ENCODE data around the gene SERPINI1. TPM values are rescaled to one million over a fixed set of nuclear protein-coding genes. Genes with fewer than 3 reads are reported as not detected.

Gene SERPINI1
- total RNA-seq, 1 experiment from 2014 or later = 0.34 TPM

DNA sequence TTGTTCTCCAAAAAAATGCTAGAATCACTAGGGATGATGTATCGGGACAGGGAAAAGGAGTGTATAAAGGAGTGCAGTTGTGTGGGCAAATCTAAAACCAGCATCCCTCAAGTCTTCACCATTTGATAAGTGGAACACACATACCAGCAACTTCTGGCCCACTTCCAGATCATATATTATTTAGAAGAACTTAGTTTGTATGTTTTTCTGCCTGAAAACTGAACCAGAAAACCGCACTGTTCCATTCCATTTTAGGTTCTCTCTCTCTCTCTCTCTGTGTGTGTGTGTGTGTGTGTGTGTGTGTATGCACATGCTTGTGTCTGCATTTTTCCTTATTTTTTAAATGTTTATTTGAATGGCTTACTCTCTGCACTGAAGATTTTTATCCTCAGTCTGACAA is 93.5 kb downstream of the SERPINI1 start:
- Histone ChIP-seq H3K9me3 (replicated peaks) (no peaks in the 10 kb centered on the region), H3K27me3 (replicated peaks) (no peaks in the 10 kb centered on the region), H3K4me1 (replicated peaks) (no peaks in the 10 kb centered on the region), H3K36me3 (no peaks in the 10 kb centered on the region), H3K27ac (no peak overlapping the region), H3K4me3 (no peak overlapping the region)
- DNase-seq (ENCODE audit: low read depth in 1 of 2, low spot score in 2 of 2) = no peak

DNA sequence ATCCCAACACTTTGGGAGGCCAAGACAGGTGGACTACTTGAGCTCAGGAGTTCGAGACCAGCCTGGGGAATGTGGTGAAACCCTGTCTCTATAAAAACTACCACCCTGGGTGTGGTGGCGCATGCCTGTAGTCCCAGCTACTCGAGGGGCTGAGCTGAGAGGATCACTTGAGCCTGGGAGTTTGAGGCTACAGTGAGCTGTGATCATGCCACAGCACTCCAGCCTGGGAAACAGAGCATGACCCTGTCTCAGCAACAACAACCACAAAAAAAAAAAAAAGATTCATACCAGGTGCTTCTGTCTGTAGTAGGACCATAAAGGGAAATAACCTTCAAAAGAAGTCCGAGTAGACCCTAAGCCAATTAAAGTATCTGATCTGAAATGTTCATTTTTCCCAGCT is 94.5 kb downstream of the SERPINI1 start:
- Histone ChIP-seq H3K27ac (no peak overlapping the region), H3K4me3 (no peak overlapping the region), H3K27me3 (replicated peaks) (no peaks in the 10 kb centered on the region), H3K4me1 (replicated peaks) (no peaks in the 10 kb centered on the region), H3K9me3 (replicated peaks) (no peaks in the 10 kb centered on the region), H3K36me3 (no peaks in the 10 kb centered on the region)
- DNase-seq (ENCODE audit: low read depth in 1 of 2, low spot score in 2 of 2) = no peak

- DNase-seq (ENCODE audit: low read depth in 1 of 2, low spot score in 2 of 2) = no peak
- Histone ChIP-seq H3K9me3 (replicated peaks) (no peaks in the 10 kb centered on the region), H3K36me3 (no peaks in the 10 kb centered on the region), H3K4me3 (no peak overlapping the region), H3K4me1 (replicated peaks) (no peaks in the 10 kb centered on the region), H3K27me3 (replicated peaks) (no peaks in the 10 kb centered on the region), H3K27ac (no peak overlapping the region)
Observed at GRCh38 chr3:167835359-167835758, 99.8 kb downstream of the SERPINI1 start.

DNA sequence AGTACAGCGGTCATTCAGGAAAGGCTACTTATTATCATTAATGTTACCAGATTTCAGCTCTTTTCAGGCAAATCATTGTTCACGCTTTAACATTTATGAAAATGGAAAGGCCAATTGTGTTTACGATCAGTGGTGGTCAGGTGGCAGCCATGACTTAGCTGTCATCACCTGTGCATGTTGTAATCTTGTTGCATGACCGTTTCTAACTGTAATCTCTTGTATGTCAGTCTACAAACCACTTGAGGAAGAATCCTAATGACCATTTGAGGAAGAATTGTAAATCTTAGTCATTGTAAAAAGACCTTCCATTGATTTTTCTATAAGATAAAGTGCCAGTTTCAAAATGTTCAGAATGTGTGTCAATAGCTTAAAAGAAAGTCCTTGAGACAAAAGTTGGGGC is 100.4 kb downstream of the SERPINI1 start:
- Histone ChIP-seq H3K27me3 (replicated peaks) (no peaks in the 10 kb centered on the region), H3K4me1 (replicated peaks) (no peaks in the 10 kb centered on the region), H3K9me3 (replicated peaks) (no peaks in the 10 kb centered on the region), H3K27ac (no peak overlapping the region), H3K4me3 (no peak overlapping the region), H3K36me3 (no peaks in the 10 kb centered on the region)
- DNase-seq (ENCODE audit: low read depth in 1 of 2, low spot score in 2 of 2) = no peak

DNA sequence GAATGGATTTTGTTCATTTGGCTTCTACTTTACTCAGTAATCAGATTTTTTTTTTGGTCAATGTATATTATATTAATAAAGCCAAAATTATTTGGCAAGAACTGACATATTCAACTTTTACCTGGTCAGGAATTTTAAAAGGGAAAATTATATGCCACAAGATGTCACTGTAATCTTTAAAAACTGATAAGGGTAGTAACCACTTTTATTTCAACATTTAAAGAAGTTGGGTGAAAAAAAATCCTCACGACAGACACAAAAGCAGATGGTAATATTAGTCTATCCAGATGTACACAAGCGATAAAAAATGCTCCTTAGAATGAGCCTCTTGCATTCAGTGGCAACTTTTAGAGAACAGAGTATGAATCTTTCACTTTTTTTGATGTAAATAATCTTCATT is 101.9 kb downstream of the SERPINI1 start:
- no peaks in the 10 kb centered on the region for H3K36me3 ChIP-seq
- no peaks in the 10 kb centered on the region for H3K4me1 ChIP-seq (replicated peaks)
- no peak overlapping the region for H3K4me3 ChIP-seq
- no peak overlapping the region for H3K27ac ChIP-seq
- DNase-seq (ENCODE audit: low read depth in 1 of 2, low spot score in 2 of 2) = no peak
- H3K9me3 ChIP-seq (replicated peaks) = no peaks in the 10 kb centered on the region
- no peaks in the 10 kb centered on the region for H3K27me3 ChIP-seq (replicated peaks)

- Histone ChIP-seq H3K27me3 (replicated peaks) (no peaks in the 10 kb centered on the region), H3K4me1 (replicated peaks) (no peaks in the 10 kb centered on the region), H3K4me3 (no peak overlapping the region), H3K27ac (no peak overlapping the region), H3K36me3 (no peaks in the 10 kb centered on the region), H3K9me3 (replicated peaks) (no peaks in the 10 kb centered on the region)
- no peak for DNase-seq (ENCODE audit: low read depth in 1 of 2, low spot score in 2 of 2)
Observed at GRCh38 chr3:167839460-167840134, 104.1 kb downstream of the SERPINI1 start.

- Histone ChIP-seq H3K27me3 (replicated peaks) (no peaks in the 10 kb centered on the region), H3K4me3 (no peak overlapping the region), H3K4me1 (replicated peaks) (no peaks in the 10 kb centered on the region), H3K9me3 (replicated peaks) (no peaks in the 10 kb centered on the region), H3K36me3 (no peaks in the 10 kb centered on the region), H3K27ac (no peak overlapping the region)
- DNase-seq (ENCODE audit: low read depth in 1 of 2, low spot score in 2 of 2) = no peak
Observed at GRCh38 chr3:167840247-167840646, 104.7 kb downstream of the SERPINI1 start.

DNA sequence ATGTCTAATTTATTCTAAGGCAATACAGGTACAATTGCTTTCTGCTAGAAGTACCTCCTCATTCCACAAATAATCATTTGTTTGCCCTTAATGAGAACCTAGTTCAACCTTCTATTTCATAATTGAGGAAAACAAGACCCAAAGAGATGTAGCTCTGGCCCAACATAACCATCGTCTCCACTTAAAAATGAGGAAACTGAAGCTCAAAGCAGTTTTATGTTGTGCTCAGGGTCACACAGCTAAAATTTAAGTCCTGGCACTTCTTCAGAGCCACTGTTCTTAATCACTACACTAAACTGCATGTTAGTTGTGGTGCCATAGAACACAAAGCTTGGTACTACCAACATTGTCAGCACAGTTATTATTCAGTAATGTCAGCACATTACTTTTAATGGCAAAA is 108.0 kb downstream of the SERPINI1 start:
- DNase-seq (ENCODE audit: low read depth in 1 of 2, low spot score in 2 of 2) = no peak
- Histone ChIP-seq H3K9me3 (replicated peaks) (no peaks in the 10 kb centered on the region), H3K4me1 (replicated peaks) (no peaks in the 10 kb centered on the region), H3K4me3 (no peak overlapping the region), H3K27me3 (replicated peaks) (no peaks in the 10 kb centered on the region), H3K36me3 (no peaks in the 10 kb centered on the region), H3K27ac (no peak overlapping the region)

GRCh38 chr3:167843886-167844285 is 108.4 kb downstream of the SERPINI1 start:
- Histone ChIP-seq H3K36me3 (no peaks in the 10 kb centered on the region), H3K4me3 (no peak overlapping the region), H3K27me3 (replicated peaks) (no peaks in the 10 kb centered on the region), H3K4me1 (replicated peaks) (no peaks in the 10 kb centered on the region), H3K9me3 (replicated peaks) (no peaks in the 10 kb centered on the region), H3K27ac (no peak overlapping the region)
- DNase-seq (ENCODE audit: low read depth in 1 of 2, low spot score in 2 of 2) = no peak

GRCh38 chr3:167844528-167844927 is 109.0 kb downstream of the SERPINI1 start:
- no peaks in the 10 kb centered on the region for H3K36me3 ChIP-seq
- no peak for DNase-seq (ENCODE audit: low read depth in 1 of 2, low spot score in 2 of 2)
- no peak overlapping the region for H3K27ac ChIP-seq
- no peaks in the 10 kb centered on the region for H3K27me3 ChIP-seq (replicated peaks)
- no peak overlapping the region for H3K4me3 ChIP-seq
- H3K4me1 ChIP-seq (replicated peaks) = no peaks in the 10 kb centered on the region
- no peaks in the 10 kb centered on the region for H3K9me3 ChIP-seq (replicated peaks)

GRCh38 chr3:167851171-167851570 is 115.7 kb downstream of the SERPINI1 start:
- H3K4me1 ChIP-seq (replicated peaks) = no peaks in the 10 kb centered on the region
- no peaks in the 10 kb centered on the region for H3K36me3 ChIP-seq
- no peak for DNase-seq (ENCODE audit: low read depth in 1 of 2, low spot score in 2 of 2)
- no peak overlapping the region for H3K27ac ChIP-seq
- H3K9me3 ChIP-seq (replicated peaks) = no peaks in the 10 kb centered on the region
- H3K4me3 ChIP-seq = no peak overlapping the region
- no peaks in the 10 kb centered on the region for H3K27me3 ChIP-seq (replicated peaks)

- no peak for DNase-seq (ENCODE audit: low read depth in 1 of 2, low spot score in 2 of 2)
Observed at GRCh38 chr3:167851749-167852148, 116.2 kb downstream of the SERPINI1 start.

GRCh38 chr3:167852216-167852615 is 116.7 kb downstream of the SERPINI1 start:
- Histone ChIP-seq H3K27ac (no peak overlapping the region), H3K9me3 (replicated peaks) (no peaks in the 10 kb centered on the region), H3K27me3 (replicated peaks) (no peaks in the 10 kb centered on the region), H3K36me3 (no peaks in the 10 kb centered on the region), H3K4me1 (replicated peaks) (no peaks in the 10 kb centered on the region), H3K4me3 (no peak overlapping the region)
- DNase-seq (ENCODE audit: low read depth in 1 of 2, low spot score in 2 of 2) = no peak

More at GRCh38 chr3:167851749-167852148, 116.2 kb downstream of the SERPINI1 start:
- Histone ChIP-seq H3K27ac (no peak overlapping the region), H3K36me3 (no peaks in the 10 kb centered on the region), H3K27me3 (replicated peaks) (no peaks in the 10 kb centered on the region), H3K4me1 (replicated peaks) (no peaks in the 10 kb centered on the region), H3K4me3 (no peak overlapping the region), H3K9me3 (replicated peaks) (no peaks in the 10 kb centered on the region)

- Histone ChIP-seq H3K4me3 (no peak overlapping the region), H3K36me3 (no peaks in the 10 kb centered on the region), H3K27ac (no peak overlapping the region), H3K27me3 (replicated peaks) (no peaks in the 10 kb centered on the region; the same call in 1 of the 2 replicates), H3K9me3 (replicated peaks) (no peaks in the 10 kb centered on the region), H3K4me1 (replicated peaks) (no peaks in the 10 kb centered on the region)
- no peak for DNase-seq (ENCODE audit: low read depth in 1 of 2, low spot score in 2 of 2)
Observed at GRCh38 chr3:167854063-167854462, 118.5 kb downstream of the SERPINI1 start.

GRCh38 chr3:167854846-167855245 is 119.3 kb downstream of the SERPINI1 start:
- H3K9me3 ChIP-seq (replicated peaks) = no peaks in the 10 kb centered on the region
- no peak for DNase-seq (ENCODE audit: low read depth in 1 of 2, low spot score in 2 of 2)
- H3K4me1 ChIP-seq (replicated peaks) = no peaks in the 10 kb centered on the region
- H3K4me3 ChIP-seq = no peak overlapping the region
- H3K27ac ChIP-seq = no peak overlapping the region
- H3K27me3 ChIP-seq (replicated peaks) = no peaks in the 10 kb centered on the region; the same call in 1 of the 2 replicates
- H3K36me3 ChIP-seq = no peaks in the 10 kb centered on the region
